Mesenchymal stem cell (in vitro differentiated cells and primary cell): ENCODE measurements around the gene CAMK2A.

Experiments used
- DNase-seq: peaks from one replicate; pipeline ENCODE4 v3.0.0-alpha.2; 2013
- H2AFZ ChIP-seq: one replicate; pipeline ENCODE4 v1.6.1; 2013; ENCODE audit warnings: low read depth, mild to moderate bottlenecking, control low read depth, inconsistent platforms, low read length, moderate library complexity
- H2AK5ac ChIP-seq: 2 replicates; pipeline ENCODE4 v1.6.1; 2013; ENCODE audit warnings: low read length, moderate library complexity, mild to moderate bottlenecking, inconsistent platforms; ENCODE audit not compliant: severe bottlenecking
- H2BK120ac ChIP-seq: one replicate; pipeline ENCODE4 v1.6.1; 2013; ENCODE audit warnings: low read depth, mild to moderate bottlenecking, inconsistent platforms, low read length, moderate library complexity
- H2BK12ac ChIP-seq, 2 experiments: one replicate each; pipeline ENCODE4 v1.6.1; 2013; ENCODE audit warnings: inconsistent platforms in 2 of 2, low read length in 2 of 2, mild to moderate bottlenecking in 2 of 2, moderate library complexity in 2 of 2, control low read depth in 1 of 2
- H2BK15ac ChIP-seq: one replicate; pipeline ENCODE4 v1.6.1; 2013; ENCODE audit warnings: mild to moderate bottlenecking, low read depth, inconsistent platforms; ENCODE audit not compliant: poor library complexity, severe bottlenecking
- H2BK5ac ChIP-seq: 2 replicates; pipeline ENCODE4 v1.6.1; 2013; ENCODE audit warnings: low read depth, mild to moderate bottlenecking, low read length, control low read depth, inconsistent platforms; ENCODE audit not compliant: poor library complexity, severe bottlenecking
- H3K14ac ChIP-seq, 2 experiments: one replicate each; pipeline ENCODE4 v1.6.1; 2013; ENCODE audit warnings: inconsistent platforms in 2 of 2, low read length in 2 of 2, control low read depth in 1 of 2, mild to moderate bottlenecking in 1 of 2, moderate library complexity in 1 of 2
- H3K18ac ChIP-seq, 2 experiments: one replicate each; pipeline ENCODE4 v1.6.1; 2013; ENCODE audit warnings: inconsistent platforms in 2 of 2, low read length in 2 of 2, control low read depth in 1 of 2, low read depth in 1 of 2, mild to moderate bottlenecking in 1 of 2
- H3K23ac ChIP-seq, 2 experiments: one replicate each; pipeline ENCODE4 v1.6.1; 2013; ENCODE audit warnings: inconsistent platforms in 2 of 2, low read length in 2 of 2, mild to moderate bottlenecking in 2 of 2, moderate library complexity in 2 of 2, control low read depth in 1 of 2
- H3K27ac ChIP-seq: 2 replicates; pipeline ENCODE4 v1.5.1; 2013; ENCODE audit warnings: mild to moderate bottlenecking, moderate library complexity, low read length, control low read depth, inconsistent platforms; ENCODE audit not compliant: poor library complexity, severe bottlenecking
- H3K27me3 ChIP-seq, 2 experiments: 2 replicates each; pipeline versions ENCODE4 v1.6.1 to v1.7.0; 2013; ENCODE audit warnings: low read length in 2 of 2, mild to moderate bottlenecking in 2 of 2, moderate library complexity in 2 of 2, control low read depth in 1 of 2, inconsistent platforms in 1 of 2; ENCODE audit not compliant: control insufficient read depth in 1 of 2, insufficient read depth in 1 of 2
- H3K36me3 ChIP-seq, 2 experiments: 2 replicates each; pipeline versions ENCODE4 v1.6.1 to v1.7.0; 2013; ENCODE audit warnings: low read length in 2 of 2, control low read depth in 1 of 2, inconsistent platforms in 1 of 2, low read depth in 1 of 2, mild to moderate bottlenecking in 1 of 2; ENCODE audit not compliant: insufficient read depth in 2 of 2, control insufficient read depth in 1 of 2
- H3K4ac ChIP-seq, 2 experiments: one replicate each; pipeline ENCODE4 v1.6.1; 2013; ENCODE audit warnings: inconsistent platforms in 2 of 2, low read length in 2 of 2, mild to moderate bottlenecking in 2 of 2, moderate library complexity in 2 of 2, control low read depth in 1 of 2, low read depth in 1 of 2
- H3K4me1 ChIP-seq: 2 replicates; pipeline ENCODE4 v1.6.1; 2013; ENCODE audit warnings: low read depth, low read length, control low read depth; ENCODE audit not compliant: control insufficient read depth, insufficient read depth
- H3K4me2 ChIP-seq: 2 replicates; pipeline ENCODE4 v1.6.1; 2013; ENCODE audit warnings: low read length, mild to moderate bottlenecking, inconsistent platforms; ENCODE audit not compliant: poor library complexity, severe bottlenecking
- H3K4me3 ChIP-seq, 2 experiments: 2 replicates each; pipeline versions ENCODE4 v1.5.1 to v1.7.0; 2013; ENCODE audit warnings: low read length in 2 of 2, mild to moderate bottlenecking in 2 of 2, control low read depth in 1 of 2, low read depth in 1 of 2; ENCODE audit not compliant: insufficient read depth in 1 of 2
- H3K79me1 ChIP-seq: replicated peaks from 2 replicates; pipeline ENCODE4 v1.6.1; 2013; ENCODE audit warnings: mild to moderate bottlenecking, control low read depth, low read length, inconsistent platforms; ENCODE audit not compliant: poor library complexity, severe bottlenecking
- H3K9ac ChIP-seq: 2 replicates; pipeline ENCODE4 v1.7.0; 2013; ENCODE audit warnings: mild to moderate bottlenecking, low read length, moderate library complexity
- H3K9me3 ChIP-seq: 2 replicates; pipeline ENCODE4 v1.7.0; 2013; ENCODE audit warnings: mild to moderate bottlenecking, low read length; ENCODE audit not compliant: control insufficient read depth
- H4K8ac ChIP-seq: one replicate; pipeline ENCODE4 v1.6.1; 2013; ENCODE audit warnings: inconsistent platforms, mild to moderate bottlenecking, low read length, moderate library complexity
- H4K91ac ChIP-seq: one replicate; pipeline ENCODE4 v1.6.1; 2013; ENCODE audit warnings: mild to moderate bottlenecking, low read length, inconsistent platforms
- whole genome bisulfite sequencing: methylation state at CpG from one replicate; pipeline ENCODE4 v1.1.7; 2013; ENCODE audit warnings: mixed read lengths; 5-methylcytosine and 5-hydroxymethylcytosine counted together

Gene CAMK2A

DNA sequence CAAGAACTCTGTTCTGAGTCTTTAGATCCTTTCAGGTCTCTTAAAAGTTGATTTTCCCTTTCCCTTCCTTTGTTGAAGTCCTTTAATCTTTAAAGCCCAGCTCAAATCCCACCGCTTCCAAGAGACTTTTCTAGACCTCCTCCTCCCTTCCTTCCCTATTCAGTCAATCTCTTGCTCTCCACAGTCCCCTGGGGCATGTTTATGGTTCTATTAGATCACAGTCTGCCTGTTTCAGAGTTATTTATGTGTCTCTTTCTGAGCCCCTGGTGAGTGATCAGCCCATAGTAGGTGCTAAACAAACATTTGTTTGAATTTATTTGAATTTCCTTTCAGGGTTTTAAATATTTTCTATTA, 20.3 kb upstream of the CAMK2A start:
- Histone ChIP-seq H3K27ac (no peak overlapping the region), H3K27me3 (no peaks in the 10 kb centered on the region), H3K4me1 (peaks cover 13% of the 10 kb centered on the region), H3K36me3 (no peaks in the 10 kb centered on the region), H3K79me1 (no peaks in the 10 kb centered on the region), H3K4ac (no peak overlapping the region), H2BK5ac (no peak overlapping the region), H3K23ac (no peak overlapping the region), H2BK120ac (no peak overlapping the region), H3K4me3 (no peak overlapping the region), H3K4me2 (no peak overlapping the region), H2AFZ (no peak overlapping the region), H2BK15ac (no peak overlapping the region), H3K9ac (no peak overlapping the region), H2AK5ac (no peak overlapping the region), H4K91ac (no peak overlapping the region), H3K18ac (no peak overlapping the region), H4K8ac (no peak overlapping the region), H2BK12ac (no peak overlapping the region), H3K9me3 (no peaks in the 10 kb centered on the region), H3K14ac (no peak overlapping the region)
- WGBS = no CpG with 5 or more reads among the region's 1 CpG
- no peak for DNase-seq

DNA sequence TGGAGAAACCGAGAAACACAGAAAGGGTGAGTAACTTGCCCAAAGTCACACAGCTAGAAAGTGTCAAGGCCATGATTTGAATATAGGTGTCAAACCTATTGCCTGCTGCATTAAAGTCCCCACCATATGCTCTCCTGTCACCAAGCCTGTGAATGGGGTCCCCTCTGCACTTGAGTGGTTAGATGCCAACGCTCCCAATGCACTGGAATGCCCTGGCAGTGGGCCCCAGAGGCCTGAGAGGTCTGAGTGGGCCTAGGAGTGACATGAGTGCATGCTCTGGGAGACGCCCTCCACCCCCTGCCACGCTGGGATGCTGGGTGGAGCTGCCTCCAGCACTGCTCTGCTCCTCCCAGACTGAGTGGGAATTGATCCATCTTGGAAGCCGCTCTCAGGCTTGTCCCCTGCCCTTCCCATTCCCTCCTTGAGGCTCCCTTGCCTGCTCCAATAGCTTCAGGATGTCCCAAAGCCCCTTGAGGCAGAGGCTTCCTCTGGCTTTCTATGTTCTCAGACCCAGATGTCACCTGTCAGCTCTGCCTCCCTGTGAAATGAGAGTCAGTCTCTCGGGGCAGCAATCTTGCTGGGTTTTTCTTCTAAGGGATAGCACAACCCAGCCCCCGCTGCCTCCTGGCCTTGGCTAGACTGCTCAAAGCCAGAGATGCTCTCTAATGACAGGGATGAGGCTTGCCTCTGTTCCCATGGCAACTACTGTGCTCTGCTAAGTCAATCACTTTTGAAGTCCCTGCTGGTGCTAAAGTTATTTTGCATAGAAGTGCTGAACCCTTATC, 19.7 kb upstream of the CAMK2A start:
- H3K18ac ChIP-seq = no peak overlapping the region
- H3K4me1 ChIP-seq = peaks cover 11% of the 10 kb centered on the region
- H3K23ac ChIP-seq = no peak overlapping the region
- no peak overlapping the region for H2AFZ ChIP-seq
- no peaks in the 10 kb centered on the region for H3K27me3 ChIP-seq
- H4K91ac ChIP-seq = no peak overlapping the region
- DNase-seq = no peak
- no peak overlapping the region for H3K4ac ChIP-seq
- no peak overlapping the region for H2BK15ac ChIP-seq
- no peaks in the 10 kb centered on the region for H3K36me3 ChIP-seq
- no peaks in the 10 kb centered on the region for H3K79me1 ChIP-seq
- no peaks in the 10 kb centered on the region for H3K9me3 ChIP-seq
- no peak overlapping the region for H3K27ac ChIP-seq
- no peak overlapping the region for H3K9ac ChIP-seq
- H4K8ac ChIP-seq = no peak overlapping the region
- no peak overlapping the region for H3K4me2 ChIP-seq
- 67% methylated on average over 7 of the region's 7 CpGs for WGBS
- peak overlapping the region; percentile 72 for H2AK5ac ChIP-seq
- H3K14ac ChIP-seq = no peak overlapping the region
- no peak overlapping the region for H2BK5ac ChIP-seq
- no peak overlapping the region for H3K4me3 ChIP-seq
- H2BK12ac ChIP-seq = no peak overlapping the region
- no peak overlapping the region for H2BK120ac ChIP-seq

- DNase-seq = no peak
- no peak overlapping the region for H2AFZ ChIP-seq
- H2BK120ac ChIP-seq = no peak overlapping the region
- no peak overlapping the region for H3K14ac ChIP-seq
- H2BK15ac ChIP-seq = no peak overlapping the region
- H3K18ac ChIP-seq = no peak overlapping the region
- H2BK12ac ChIP-seq = no peak overlapping the region
- H3K23ac ChIP-seq = no peak overlapping the region
- H3K4me3 ChIP-seq = no peak overlapping the region
- no peak overlapping the region for H3K4me2 ChIP-seq
- no peaks in the 10 kb centered on the region for H3K9me3 ChIP-seq
- no peaks in the 10 kb centered on the region for H3K27me3 ChIP-seq
- H3K4me1 ChIP-seq = peaks cover 17% of the 10 kb centered on the region
- H3K4ac ChIP-seq = peak overlapping the region in 1 of 2 experiments; percentile 6
- no peaks in the 10 kb centered on the region for H3K79me1 ChIP-seq
- H3K27ac ChIP-seq = no peak overlapping the region
- H2BK5ac ChIP-seq = no peak overlapping the region
- WGBS = 81% methylated on average over 11 of the region's 11 CpGs
- H4K8ac ChIP-seq = no peak overlapping the region
- no peaks in the 10 kb centered on the region for H3K36me3 ChIP-seq
- H4K91ac ChIP-seq = no peak overlapping the region
- peak overlapping the region; percentile 64 for H2AK5ac ChIP-seq
- H3K9ac ChIP-seq = no peak overlapping the region
Measured at GRCh38 chr5:150307617-150308426, 18.2 kb upstream of the CAMK2A start.

DNA sequence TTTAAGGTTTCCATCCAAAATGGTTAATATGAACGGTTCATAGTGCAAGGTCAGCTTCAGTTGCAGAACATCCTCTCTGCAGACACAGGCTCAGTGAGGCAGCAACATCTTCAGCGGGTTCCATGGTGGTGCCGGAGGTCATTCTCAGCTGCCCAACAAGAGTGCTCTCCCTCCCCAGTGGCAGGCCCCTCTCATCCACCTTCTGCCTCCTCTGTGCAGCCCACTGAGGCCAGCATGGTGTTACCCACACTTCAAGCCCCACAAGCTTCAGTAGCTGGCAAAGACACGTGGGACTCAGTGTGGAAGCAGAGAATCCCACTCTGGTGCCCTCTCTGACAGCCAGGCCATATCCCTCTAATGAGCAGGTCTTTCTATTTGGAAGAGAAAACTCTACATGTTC, 17.2 kb upstream of the CAMK2A start:
- Histone ChIP-seq H2BK15ac (peak overlapping the region; percentile 33), H2BK5ac (no peak overlapping the region), H3K4me3 (no peak overlapping the region), H3K23ac (no peak overlapping the region), H3K9ac (no peak overlapping the region), H3K4me2 (no peak overlapping the region), H4K8ac (no peak overlapping the region), H3K36me3 (no peaks in the 10 kb centered on the region), H3K4me1 (peaks cover 22% of the 10 kb centered on the region), H3K18ac (peak overlapping the region in 1 of 2 experiments; percentile 68), H2AK5ac (peak overlapping the region; percentile 68), H4K91ac (peak overlapping the region; percentile 23), H3K27ac (no peak overlapping the region), H3K9me3 (no peaks in the 10 kb centered on the region), H2BK12ac (peak overlapping the region in 1 of 2 experiments; percentile 42), H3K79me1 (no peaks in the 10 kb centered on the region), H2AFZ (no peak overlapping the region), H3K4ac (peak overlapping the region; percentile 12 to 27), H2BK120ac (no peak overlapping the region), H3K14ac (no peak overlapping the region), H3K27me3 (no peaks in the 10 kb centered on the region)
- DNase-seq = no peak
- WGBS = 95% methylated on average over 4 of the region's 4 CpGs
